GM23338 (cell line): ENCODE data around the gene SPATA33.
"Not testable (repeated sequence)": the region's sequence is repeated elsewhere in the genome, so short reads cannot be mapped to it uniquely, and the experiment has no call there.

Experiments used
- EZH2 ChIP-seq: fragments of 200-600 bp; sonication (generic); IDR thresholded peaks from one replicate; pipeline ENCODE4 v1.8.0; 2017; ENCODE audit warnings: antibody characterized with exemption, mild to moderate bottlenecking, low read depth; ENCODE audit not compliant: unreplicated experiment
- POLR2AphosphoS5 ChIP-seq: IDR thresholded peaks from 2 replicates; pipeline ENCODE4 v1.6.1; 2016; ENCODE audit warnings: antibody characterized with exemption, low read depth
- TF ChIP-seq, protein P1 (sequence below), 2 experiments: fragments of 200-600 bp in 1 of 2; sonication (generic) in 1 of 2; conservative IDR thresholded peaks; 2 replicates each; pipeline versions ENCODE4 v1.5.1 to v1.6.1; 2016 to 2017; ENCODE audit warnings: antibody characterized with exemption in 2 of 2, low read depth in 2 of 2, mild to moderate bottlenecking in 2 of 2, moderate library complexity in 1 of 2

DNA sequence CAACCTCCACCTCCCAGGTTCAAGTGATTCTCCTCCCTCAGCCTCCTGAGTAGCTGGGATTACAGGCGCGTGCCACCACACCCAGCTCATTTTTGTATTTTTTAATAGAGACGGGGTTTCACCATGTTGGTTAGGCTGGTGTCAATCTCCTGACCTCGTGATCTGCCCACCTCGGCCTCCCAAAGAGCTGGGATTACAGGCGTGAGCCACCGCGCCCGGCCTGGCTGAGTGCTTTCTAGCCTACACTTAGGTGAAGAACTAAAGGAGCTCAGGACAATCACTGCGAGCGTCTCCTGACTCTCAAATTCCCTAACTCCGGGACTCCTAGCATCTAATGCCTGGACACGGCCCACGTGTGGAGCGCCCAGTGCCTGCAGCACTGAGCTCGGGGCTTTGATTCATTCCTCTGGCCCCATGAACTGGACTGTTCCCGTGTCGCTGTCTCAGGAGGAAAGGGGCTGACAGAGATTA, 42.0 kb downstream of the SPATA33 start:
- TF ChIP-seq, protein P1, sequence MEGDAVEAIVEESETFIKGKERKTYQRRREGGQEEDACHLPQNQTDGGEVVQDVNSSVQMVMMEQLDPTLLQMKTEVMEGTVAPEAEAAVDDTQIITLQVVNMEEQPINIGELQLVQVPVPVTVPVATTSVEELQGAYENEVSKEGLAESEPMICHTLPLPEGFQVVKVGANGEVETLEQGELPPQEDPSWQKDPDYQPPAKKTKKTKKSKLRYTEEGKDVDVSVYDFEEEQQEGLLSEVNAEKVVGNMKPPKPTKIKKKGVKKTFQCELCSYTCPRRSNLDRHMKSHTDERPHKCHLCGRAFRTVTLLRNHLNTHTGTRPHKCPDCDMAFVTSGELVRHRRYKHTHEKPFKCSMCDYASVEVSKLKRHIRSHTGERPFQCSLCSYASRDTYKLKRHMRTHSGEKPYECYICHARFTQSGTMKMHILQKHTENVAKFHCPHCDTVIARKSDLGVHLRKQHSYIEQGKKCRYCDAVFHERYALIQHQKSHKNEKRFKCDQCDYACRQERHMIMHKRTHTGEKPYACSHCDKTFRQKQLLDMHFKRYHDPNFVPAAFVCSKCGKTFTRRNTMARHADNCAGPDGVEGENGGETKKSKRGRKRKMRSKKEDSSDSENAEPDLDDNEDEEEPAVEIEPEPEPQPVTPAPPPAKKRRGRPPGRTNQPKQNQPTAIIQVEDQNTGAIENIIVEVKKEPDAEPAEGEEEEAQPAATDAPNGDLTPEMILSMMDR (conservative IDR thresholded peaks at IDR 0.05; ENCODE audit: low read depth in 2 of 2) = not testable (repeated sequence)
- not testable (repeated sequence) for TF ChIP-seq EZH2, POLR2AphosphoS5
